Measurements from ENCODE around the gene MYBPC1. TPM values are rescaled to one million over a fixed set of nuclear protein-coding genes. Genes with fewer than 3 reads are reported as not detected.

The MYBPC1 gene
- polyA plus RNA-seq, 4 donors: 0.16 to 6.4 (median 3.6) TPM

DNA sequence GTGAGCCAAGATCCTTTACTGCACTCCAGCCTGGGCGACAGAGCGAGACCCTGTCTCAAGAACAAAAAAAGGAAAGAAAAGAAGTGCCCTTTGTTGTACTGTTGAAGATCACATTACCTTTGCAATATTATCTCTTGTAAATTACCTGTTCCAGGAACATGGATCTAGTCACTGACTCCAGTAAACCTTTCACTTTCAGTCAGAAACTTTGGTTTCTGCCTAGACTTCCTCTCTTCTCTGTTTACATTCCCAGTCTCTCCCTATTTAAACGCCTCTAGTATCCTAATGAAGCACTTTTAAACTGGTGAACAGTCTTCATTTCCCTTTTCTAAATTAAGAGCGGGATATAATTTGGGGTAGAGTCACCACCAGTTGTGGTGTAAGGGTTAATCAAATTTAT lies 115.5 kb downstream of the MYBPC1 start:
- Histone ChIP-seq H3K9me3 (ENCODE audit: control insufficient read depth in 2 of 2, insufficient read depth in 1 of 2, low read depth in 1 of 2, low read length in 1 of 2) (no peaks in the 10 kb centered on the region), H3K4me1 (ENCODE audit: control insufficient read depth in 3 of 3, insufficient read depth in 2 of 3, low read depth in 1 of 3, low read length in 2 of 3) (peaks cover 4 to 46% (median 7%) of the 10 kb centered on the region in 3 donors), H3K27me3 (ENCODE audit: control insufficient read depth in 3 of 3, insufficient read depth in 3 of 3, low read length in 3 of 3) (no peaks in the 10 kb centered on the region), H3K27ac (ENCODE audit: low read depth in 1 of 3, low read length in 2 of 3) (peak overlapping the region; percentile 33 to 74 (median 73)), H3K4me3 (ENCODE audit: low read depth in 1 of 3, low read length in 3 of 3) (no peak overlapping the region), H3K36me3 (ENCODE audit: control insufficient read depth in 3 of 3, insufficient read depth in 2 of 3, low read depth in 1 of 3, low read length in 3 of 3) (peaks cover 0 to 11% (median 0%) of the 10 kb centered on the region in 3 donors)
- peak; percentile 44 to 56 for DNase-seq
- FAIRE-seq: no peak
- 49 to 54% (median 54%) methylated on average over 4 of the region's 4 CpGs for WGBS, 3 donors

DNA sequence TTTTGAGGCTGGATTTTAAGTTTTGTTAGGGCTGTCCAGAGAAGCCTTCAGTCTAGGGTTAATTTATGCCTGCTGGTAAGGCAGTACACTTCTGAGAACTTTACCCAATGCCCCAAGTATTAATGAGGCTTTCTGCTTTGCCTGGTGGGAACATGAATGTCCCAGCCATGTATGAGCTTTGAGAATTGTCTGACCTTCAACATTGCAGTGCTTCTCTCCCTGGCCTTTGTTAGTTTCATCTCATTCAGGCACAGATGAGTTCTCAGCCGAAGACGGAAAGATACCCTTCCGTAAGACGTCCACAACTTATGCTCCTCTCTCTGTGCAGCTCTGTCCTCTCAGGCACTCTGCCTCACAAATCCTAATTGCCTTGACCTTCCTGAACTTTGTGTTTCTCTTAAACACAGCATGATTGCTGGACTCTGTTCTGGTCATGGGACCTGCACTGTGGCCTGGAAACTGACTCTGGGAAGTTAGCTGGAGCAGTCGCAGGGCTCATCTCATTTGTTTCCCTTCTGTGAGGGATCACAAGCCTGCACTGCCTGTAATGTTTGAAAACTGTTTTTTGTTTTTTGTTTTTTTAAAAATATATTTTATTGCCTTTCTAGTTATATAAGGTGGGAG lies 118.4 kb downstream of the MYBPC1 start:
- no peak overlapping the region for H3K4me3 ChIP-seq (ENCODE audit: low read depth in 1 of 3, low read length in 3 of 3)
- H3K27me3 ChIP-seq (ENCODE audit: control insufficient read depth in 3 of 3, insufficient read depth in 3 of 3, low read length in 3 of 3): no peaks in the 10 kb centered on the region
- peaks cover 3 to 37% (median 4%) of the 10 kb centered on the region in 3 donors for H3K4me1 ChIP-seq (ENCODE audit: control insufficient read depth in 3 of 3, insufficient read depth in 2 of 3, low read depth in 1 of 3, low read length in 2 of 3)
- WGBS, 3 donors: 9 to 40% (median 32%) methylated on average over 5 of the region's 5 CpGs
- DNase-seq: peak; percentile 85 to 86
- no peak for FAIRE-seq
- H3K36me3 ChIP-seq (ENCODE audit: control insufficient read depth in 3 of 3, insufficient read depth in 2 of 3, low read depth in 1 of 3, low read length in 3 of 3): peaks cover 0 to 6% (median 0%) of the 10 kb centered on the region in 3 donors
- H3K9me3 ChIP-seq (ENCODE audit: control insufficient read depth in 2 of 2, insufficient read depth in 1 of 2, low read depth in 1 of 2, low read length in 1 of 2): no peaks in the 10 kb centered on the region
- peak overlapping the region; percentile 36 to 77 (median 58) for H3K27ac ChIP-seq (ENCODE audit: low read depth in 1 of 3, low read length in 2 of 3)

DNA sequence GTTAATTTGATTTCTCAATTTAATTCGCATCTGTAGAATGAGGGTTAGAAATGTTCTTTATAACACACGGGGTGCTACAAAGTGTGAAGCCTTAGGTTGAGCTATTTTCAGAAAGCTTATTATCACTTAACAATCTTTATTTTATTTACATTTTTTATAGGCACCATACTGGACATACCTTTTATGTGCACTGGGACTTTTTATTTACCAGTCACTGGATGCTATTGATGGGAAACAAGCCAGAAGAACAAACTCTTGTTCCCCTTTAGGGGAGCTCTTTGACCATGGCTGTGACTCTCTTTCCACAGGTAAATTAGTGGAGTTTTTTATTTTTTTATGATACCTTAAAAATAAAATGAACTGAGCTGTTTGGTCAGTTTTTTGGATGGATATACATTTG lies 119.2 kb downstream of the MYBPC1 start:
- H3K27me3 ChIP-seq (ENCODE audit: control insufficient read depth in 3 of 3, insufficient read depth in 3 of 3, low read length in 3 of 3): no peaks in the 10 kb centered on the region
- FAIRE-seq (no peak), DNase-seq (no peak)
- peaks cover 0 to 9% (median 0%) of the 10 kb centered on the region in 3 donors for H3K36me3 ChIP-seq (ENCODE audit: control insufficient read depth in 3 of 3, insufficient read depth in 2 of 3, low read depth in 1 of 3, low read length in 3 of 3)
- 21 to 73% (median 56%) methylated on average over 2 of the region's 2 CpGs for WGBS, 3 donors
- peaks cover 3 to 44% (median 4%) of the 10 kb centered on the region in 3 donors for H3K4me1 ChIP-seq (ENCODE audit: control insufficient read depth in 3 of 3, insufficient read depth in 2 of 3, low read depth in 1 of 3, low read length in 2 of 3)
- no peak overlapping the region for H3K4me3 ChIP-seq (ENCODE audit: low read depth in 1 of 3, low read length in 3 of 3)
- H3K9me3 ChIP-seq (ENCODE audit: control insufficient read depth in 2 of 2, insufficient read depth in 1 of 2, low read depth in 1 of 2, low read length in 1 of 2): no peaks in the 10 kb centered on the region
- H3K27ac ChIP-seq (ENCODE audit: low read depth in 1 of 3, low read length in 2 of 3): peak overlapping the region in 1 of 3 donors; percentile 77

DNA sequence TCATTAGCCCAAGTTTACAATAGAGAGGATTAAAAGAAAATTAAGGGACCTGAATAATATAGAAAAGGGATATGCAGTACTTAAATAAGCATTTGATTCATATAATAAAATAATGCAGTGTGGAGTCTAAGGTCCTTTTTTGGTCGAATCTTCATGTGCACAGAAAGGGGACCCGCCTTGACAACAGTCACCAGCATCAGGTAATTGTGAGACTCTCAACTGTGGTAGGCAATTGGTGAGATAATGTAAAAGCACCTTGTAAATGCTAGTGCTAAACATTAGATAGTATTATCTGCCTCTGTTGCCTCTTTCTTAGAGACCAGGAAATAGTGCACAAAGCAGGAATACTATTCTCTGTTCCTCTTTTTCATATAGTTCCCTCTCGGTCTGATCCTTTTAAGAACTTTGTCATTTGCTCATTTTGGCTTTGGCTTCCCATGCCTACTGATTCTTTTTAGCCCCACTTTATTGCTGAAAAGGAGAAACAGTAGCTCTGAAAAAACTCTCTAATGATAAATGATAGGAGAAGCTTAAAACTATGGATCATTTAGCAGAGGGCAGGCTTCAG lies 120.2 kb downstream of the MYBPC1 start:
- H3K36me3 ChIP-seq (ENCODE audit: control insufficient read depth in 3 of 3, insufficient read depth in 2 of 3, low read depth in 1 of 3, low read length in 3 of 3): peaks cover 0 to 10% (median 0%) of the 10 kb centered on the region in 3 donors
- H3K9me3 ChIP-seq (ENCODE audit: control insufficient read depth in 2 of 2, insufficient read depth in 1 of 2, low read depth in 1 of 2, low read length in 1 of 2): no peaks in the 10 kb centered on the region
- DNase-seq: peak; percentile 41 to 51
- H3K27ac ChIP-seq (ENCODE audit: low read depth in 1 of 3, low read length in 2 of 3): peak overlapping the region in 1 of 3 donors; percentile 77
- FAIRE-seq: peak; percentile 64
- no peak overlapping the region for H3K4me3 ChIP-seq (ENCODE audit: low read depth in 1 of 3, low read length in 3 of 3)
- 39 to 67% (median 46%) methylated on average over 3 of the region's 3 CpGs for WGBS, 3 donors
- H3K27me3 ChIP-seq (ENCODE audit: control insufficient read depth in 3 of 3, insufficient read depth in 3 of 3, low read length in 3 of 3): no peaks in the 10 kb centered on the region
- H3K4me1 ChIP-seq (ENCODE audit: control insufficient read depth in 3 of 3, insufficient read depth in 2 of 3, low read depth in 1 of 3, low read length in 2 of 3): peaks cover 0 to 38% (median 0%) of the 10 kb centered on the region in 3 donors

DNA sequence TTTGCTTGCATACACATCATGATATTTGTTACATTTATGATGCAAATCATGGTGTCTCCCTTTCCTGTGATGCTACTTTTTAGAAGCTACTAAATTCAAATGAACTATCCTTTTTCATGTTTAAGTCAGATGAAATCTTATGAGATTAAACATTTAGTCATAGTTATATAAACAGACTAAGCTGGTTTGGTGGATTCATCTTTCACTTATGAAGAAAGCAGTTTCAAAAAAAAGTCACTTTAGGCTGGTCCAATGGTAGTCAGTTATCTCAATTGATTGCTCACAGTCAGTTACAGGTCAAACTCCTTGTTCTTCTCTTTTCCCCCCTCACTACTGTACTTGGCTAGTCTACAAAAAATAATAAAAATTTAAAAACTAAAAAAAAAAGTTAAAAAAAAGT lies 124.8 kb downstream of the MYBPC1 start:
- Histone ChIP-seq H3K4me1 (ENCODE audit: control insufficient read depth in 3 of 3, insufficient read depth in 2 of 3, low read depth in 1 of 3, low read length in 2 of 3) (peaks cover 0 to 17% (median 0%) of the 10 kb centered on the region in 3 donors), H3K4me3 (ENCODE audit: low read depth in 1 of 3, low read length in 3 of 3) (no peak overlapping the region), H3K36me3 (ENCODE audit: control insufficient read depth in 3 of 3, insufficient read depth in 2 of 3, low read depth in 1 of 3, low read length in 3 of 3) (peaks cover 0 to 22% (median 0%) of the 10 kb centered on the region in 3 donors), H3K9me3 (ENCODE audit: control insufficient read depth in 2 of 2, insufficient read depth in 1 of 2, low read depth in 1 of 2, low read length in 1 of 2) (no peaks in the 10 kb centered on the region), H3K27me3 (ENCODE audit: control insufficient read depth in 3 of 3, insufficient read depth in 3 of 3, low read length in 3 of 3) (no peaks in the 10 kb centered on the region), H3K27ac (ENCODE audit: low read depth in 1 of 3, low read length in 2 of 3) (no peak overlapping the region)
- FAIRE-seq (peak; percentile 59), DNase-seq (peak in 1 of 2 donors; percentile 31)

DNA sequence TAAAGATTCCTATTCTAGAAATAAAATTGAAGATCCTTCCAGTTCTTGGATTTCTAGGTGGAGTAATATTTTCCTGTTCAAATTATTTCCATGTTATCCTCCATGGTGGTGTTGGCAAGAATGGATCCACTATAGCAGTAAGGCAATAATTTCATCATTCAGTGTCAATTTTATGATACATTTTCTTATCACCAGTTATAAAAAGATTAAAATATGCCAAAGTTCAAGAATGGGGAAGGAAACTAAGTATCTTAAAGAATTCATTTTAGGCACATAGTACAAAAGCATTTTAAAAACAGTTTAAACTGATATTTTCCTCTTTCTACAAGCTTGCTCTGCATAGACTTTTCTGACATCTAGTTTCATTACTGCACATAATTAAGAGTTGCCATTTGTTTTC lies 125.3 kb downstream of the MYBPC1 start:
- Histone ChIP-seq H3K4me3 (ENCODE audit: low read depth in 1 of 3, low read length in 3 of 3) (no peak overlapping the region), H3K36me3 (ENCODE audit: control insufficient read depth in 3 of 3, insufficient read depth in 2 of 3, low read depth in 1 of 3, low read length in 3 of 3) (peaks cover 0 to 22% (median 0%) of the 10 kb centered on the region in 3 donors), H3K27me3 (ENCODE audit: control insufficient read depth in 3 of 3, insufficient read depth in 3 of 3, low read length in 3 of 3) (no peaks in the 10 kb centered on the region), H3K27ac (ENCODE audit: low read depth in 1 of 3, low read length in 2 of 3) (peak overlapping the region in 1 of 3 donors; percentile 39), H3K4me1 (ENCODE audit: control insufficient read depth in 3 of 3, insufficient read depth in 2 of 3, low read depth in 1 of 3, low read length in 2 of 3) (peaks cover 0 to 14% (median 0%) of the 10 kb centered on the region in 3 donors), H3K9me3 (ENCODE audit: control insufficient read depth in 2 of 2, insufficient read depth in 1 of 2, low read depth in 1 of 2, low read length in 1 of 2) (no peaks in the 10 kb centered on the region)
- peak; percentile 81 for FAIRE-seq
- peak; percentile 34 to 71 for DNase-seq

DNA sequence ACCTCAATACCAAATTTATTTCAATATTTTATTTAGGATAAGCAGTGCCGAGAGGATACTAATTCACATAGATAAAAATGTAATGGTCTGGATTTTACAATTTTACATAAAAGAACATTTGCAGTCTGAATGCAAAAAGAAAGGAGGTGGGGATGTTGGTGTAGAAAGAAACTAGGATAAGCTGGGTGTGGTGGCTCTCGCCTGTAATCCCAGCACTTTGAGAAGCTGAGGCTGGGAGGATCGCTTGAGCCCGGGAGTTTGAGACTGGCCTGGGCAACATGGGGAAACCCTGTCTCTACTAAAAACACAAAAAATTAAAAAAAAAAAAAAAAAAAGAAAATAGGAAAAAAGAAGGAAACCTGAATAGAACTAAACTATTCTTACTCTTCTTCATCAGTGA lies 127.6 kb downstream of the MYBPC1 start:
- DNase-seq (no peak), FAIRE-seq (no peak)
- 96 to 97% (median 96%) methylated on average over 4 of the region's 4 CpGs for WGBS, 3 donors
- Histone ChIP-seq H3K4me1 (ENCODE audit: control insufficient read depth in 3 of 3, insufficient read depth in 2 of 3, low read depth in 1 of 3, low read length in 2 of 3) (peaks cover 0 to 10% (median 0%) of the 10 kb centered on the region in 3 donors), H3K9me3 (ENCODE audit: control insufficient read depth in 2 of 2, insufficient read depth in 1 of 2, low read depth in 1 of 2, low read length in 1 of 2) (no peaks in the 10 kb centered on the region), H3K4me3 (ENCODE audit: low read depth in 1 of 3, low read length in 3 of 3) (no peak overlapping the region), H3K27me3 (ENCODE audit: control insufficient read depth in 3 of 3, insufficient read depth in 3 of 3, low read length in 3 of 3) (no peaks in the 10 kb centered on the region), H3K36me3 (ENCODE audit: control insufficient read depth in 3 of 3, insufficient read depth in 2 of 3, low read depth in 1 of 3, low read length in 3 of 3) (peaks cover 0 to 22% (median 1%) of the 10 kb centered on the region in 3 donors), H3K27ac (ENCODE audit: low read depth in 1 of 3, low read length in 2 of 3) (no peak overlapping the region)

DNA sequence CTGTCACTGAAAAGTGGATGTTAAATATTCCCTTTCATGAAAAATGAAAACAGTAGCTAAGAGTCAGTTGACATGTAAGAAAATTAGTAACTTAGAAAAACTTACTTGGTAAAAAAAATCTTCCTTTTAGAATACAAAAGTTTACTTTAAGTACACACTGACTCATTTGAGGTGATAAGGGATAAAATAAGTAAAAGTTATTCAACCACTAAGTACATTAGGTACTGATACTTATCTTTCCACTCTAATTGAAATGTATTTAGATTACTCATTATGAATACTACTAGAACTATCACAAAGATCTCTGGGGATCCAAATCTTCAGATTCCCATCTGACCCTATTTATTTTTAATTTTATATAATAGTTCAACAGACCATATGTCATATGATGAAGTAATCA lies 132.3 kb downstream of the MYBPC1 start:
- no peaks in the 10 kb centered on the region for H3K4me1 ChIP-seq (ENCODE audit: control insufficient read depth in 3 of 3, insufficient read depth in 2 of 3, low read depth in 1 of 3, low read length in 2 of 3)
- H3K27ac ChIP-seq (ENCODE audit: low read depth in 1 of 3, low read length in 2 of 3): no peak overlapping the region
- peaks cover 0 to 15% (median 3%) of the 10 kb centered on the region in 3 donors for H3K36me3 ChIP-seq (ENCODE audit: control insufficient read depth in 3 of 3, insufficient read depth in 2 of 3, low read depth in 1 of 3, low read length in 3 of 3)
- DNase-seq (no peak), FAIRE-seq (no peak)
- H3K27me3 ChIP-seq (ENCODE audit: control insufficient read depth in 3 of 3, insufficient read depth in 3 of 3, low read length in 3 of 3): no peaks in the 10 kb centered on the region
- H3K9me3 ChIP-seq (ENCODE audit: control insufficient read depth in 2 of 2, insufficient read depth in 1 of 2, low read depth in 1 of 2, low read length in 1 of 2): no peaks in the 10 kb centered on the region
- no peak overlapping the region for H3K4me3 ChIP-seq (ENCODE audit: low read depth in 1 of 3, low read length in 3 of 3)

Measured in small intestine (tissue), 7 donors.